D721Med (cell line): ENCODE data around the gene B4GALT3.

Experiments used
- DNase-seq: peaks from one replicate; pipeline ENCODE4 v3.0.0; 2011; ENCODE audit warnings: low spot score; ENCODE audit not compliant: insufficient read length
- FAIRE-seq: peaks from 2 replicates; lab custom pipeline; 2011; peaks lifted over from hg19 to GRCh38; lab: Jason Lieb, UNC
- TF ChIP-seq, protein P1 (sequence below): IDR thresholded peaks from 2 replicates; pipeline ENCODE4 v1.5.1; 2012; ENCODE audit warnings: mild to moderate bottlenecking, control low read depth; ENCODE audit not compliant: insufficient read depth; ENCODE audit errors: missing control alignments

The B4GALT3 gene

DNA sequence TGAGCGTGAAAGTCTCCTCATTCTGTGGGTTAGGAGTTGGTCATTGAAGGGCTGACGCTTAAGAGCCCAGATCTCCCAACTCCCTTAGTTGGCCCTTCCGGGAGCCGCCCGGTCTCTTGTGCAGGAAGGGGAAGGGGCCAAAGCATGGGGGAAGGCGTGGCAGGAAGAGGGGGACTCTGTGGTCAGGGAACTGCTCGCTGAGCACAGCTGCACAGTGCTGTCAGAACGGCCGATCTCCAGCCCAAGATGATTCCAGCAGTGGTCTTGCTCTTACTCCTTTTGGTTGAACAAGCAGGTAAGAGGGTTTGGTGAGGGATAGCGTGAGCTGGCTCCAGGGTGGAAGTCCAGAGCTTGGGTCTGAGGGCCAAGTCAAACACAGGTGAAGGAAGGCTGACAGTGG, 37.8 kb upstream of the B4GALT3 start, which contains the start of gene FCER1G:
FCER1G (plus strand) TSS at position 220 of the 400 bp plus-strand sequence; CDS start at position 247, 27 bp downstream.
- no peak for FAIRE-seq
- no peak for DNase-seq

DNA sequence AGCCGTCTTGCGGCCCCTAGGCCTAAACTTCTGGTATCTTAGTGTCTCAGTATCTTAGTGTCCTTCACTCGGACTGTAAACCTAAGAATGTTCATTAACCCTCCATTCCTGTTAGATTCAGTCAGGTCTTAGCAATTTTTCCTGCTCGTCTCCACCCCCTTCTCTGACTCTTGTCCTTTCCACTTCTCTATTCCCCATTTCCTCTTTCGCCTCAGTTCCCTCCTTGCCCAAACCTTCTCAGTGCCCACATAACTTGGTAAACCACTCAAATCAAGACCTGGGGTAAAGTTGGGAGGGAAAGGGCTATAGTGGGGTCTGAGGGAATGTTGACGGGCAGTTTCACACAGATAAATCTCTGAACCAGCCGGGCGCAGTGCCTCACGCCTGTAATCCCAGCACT, 37.1 kb upstream of the B4GALT3 start:
- TF ChIP-seq, protein P1, sequence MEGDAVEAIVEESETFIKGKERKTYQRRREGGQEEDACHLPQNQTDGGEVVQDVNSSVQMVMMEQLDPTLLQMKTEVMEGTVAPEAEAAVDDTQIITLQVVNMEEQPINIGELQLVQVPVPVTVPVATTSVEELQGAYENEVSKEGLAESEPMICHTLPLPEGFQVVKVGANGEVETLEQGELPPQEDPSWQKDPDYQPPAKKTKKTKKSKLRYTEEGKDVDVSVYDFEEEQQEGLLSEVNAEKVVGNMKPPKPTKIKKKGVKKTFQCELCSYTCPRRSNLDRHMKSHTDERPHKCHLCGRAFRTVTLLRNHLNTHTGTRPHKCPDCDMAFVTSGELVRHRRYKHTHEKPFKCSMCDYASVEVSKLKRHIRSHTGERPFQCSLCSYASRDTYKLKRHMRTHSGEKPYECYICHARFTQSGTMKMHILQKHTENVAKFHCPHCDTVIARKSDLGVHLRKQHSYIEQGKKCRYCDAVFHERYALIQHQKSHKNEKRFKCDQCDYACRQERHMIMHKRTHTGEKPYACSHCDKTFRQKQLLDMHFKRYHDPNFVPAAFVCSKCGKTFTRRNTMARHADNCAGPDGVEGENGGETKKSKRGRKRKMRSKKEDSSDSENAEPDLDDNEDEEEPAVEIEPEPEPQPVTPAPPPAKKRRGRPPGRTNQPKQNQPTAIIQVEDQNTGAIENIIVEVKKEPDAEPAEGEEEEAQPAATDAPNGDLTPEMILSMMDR: no peak
- FAIRE-seq (no peak), DNase-seq (no peak)

More for the DNA sequence above, 37.8 kb upstream of the B4GALT3 start, which contains the start of gene FCER1G:
- TF ChIP-seq, protein P1: no peak

DNA sequence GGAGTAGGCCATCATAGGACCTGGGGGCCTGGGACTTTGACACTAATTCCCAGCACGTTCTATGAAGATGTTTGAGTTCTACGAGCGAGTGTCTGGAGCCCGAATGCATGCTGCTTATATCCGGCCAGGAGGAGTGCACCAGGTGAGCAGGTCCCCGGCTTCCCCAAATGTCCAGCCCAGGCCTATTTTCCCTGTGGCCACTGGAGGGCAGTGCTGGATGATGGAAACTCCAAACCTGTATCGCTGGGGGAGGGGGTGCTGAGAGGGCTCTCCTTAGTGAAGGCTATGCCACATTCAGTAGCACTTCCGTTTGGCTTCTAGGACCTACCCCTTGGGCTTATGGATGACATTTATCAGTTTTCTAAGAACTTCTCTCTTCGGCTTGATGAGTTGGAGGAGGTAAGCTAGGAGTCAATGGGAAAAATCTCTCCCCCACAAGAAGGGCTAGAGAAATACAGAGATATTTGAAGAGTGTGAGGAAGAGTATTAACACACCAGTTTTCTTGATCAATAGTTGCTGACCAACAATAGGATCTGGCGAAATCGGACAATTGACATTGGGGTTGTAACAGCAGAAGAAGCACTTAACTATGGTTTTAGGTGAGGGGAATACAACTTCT, 32.6 kb upstream of the B4GALT3 start:
- peak; percentile 48 for FAIRE-seq

DNA sequence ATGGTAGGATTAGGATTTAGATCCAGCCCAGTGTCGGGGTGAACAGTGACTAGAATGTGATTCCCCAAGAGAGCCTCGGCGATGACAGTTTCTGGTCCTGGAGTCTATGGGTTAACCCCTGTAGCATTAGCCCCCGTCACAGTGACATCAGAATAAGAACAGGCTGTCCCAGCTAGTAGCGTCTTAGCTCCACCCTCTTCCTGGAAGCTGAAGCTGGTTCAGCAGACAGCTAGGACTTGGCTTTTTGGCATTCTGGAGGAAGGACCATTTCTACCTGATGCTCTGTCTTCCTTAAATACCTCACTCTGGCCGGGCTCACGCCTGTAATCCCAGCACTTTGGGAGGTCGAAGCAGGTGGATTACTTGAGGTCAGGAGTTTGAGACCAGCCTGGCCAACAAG, 29.9 kb upstream of the B4GALT3 start:
- FAIRE-seq: no peak

More for the DNA sequence above, 32.6 kb upstream of the B4GALT3 start:
- TF ChIP-seq, protein P1: peak; percentile 99
- peak; percentile 65 for DNase-seq

DNA sequence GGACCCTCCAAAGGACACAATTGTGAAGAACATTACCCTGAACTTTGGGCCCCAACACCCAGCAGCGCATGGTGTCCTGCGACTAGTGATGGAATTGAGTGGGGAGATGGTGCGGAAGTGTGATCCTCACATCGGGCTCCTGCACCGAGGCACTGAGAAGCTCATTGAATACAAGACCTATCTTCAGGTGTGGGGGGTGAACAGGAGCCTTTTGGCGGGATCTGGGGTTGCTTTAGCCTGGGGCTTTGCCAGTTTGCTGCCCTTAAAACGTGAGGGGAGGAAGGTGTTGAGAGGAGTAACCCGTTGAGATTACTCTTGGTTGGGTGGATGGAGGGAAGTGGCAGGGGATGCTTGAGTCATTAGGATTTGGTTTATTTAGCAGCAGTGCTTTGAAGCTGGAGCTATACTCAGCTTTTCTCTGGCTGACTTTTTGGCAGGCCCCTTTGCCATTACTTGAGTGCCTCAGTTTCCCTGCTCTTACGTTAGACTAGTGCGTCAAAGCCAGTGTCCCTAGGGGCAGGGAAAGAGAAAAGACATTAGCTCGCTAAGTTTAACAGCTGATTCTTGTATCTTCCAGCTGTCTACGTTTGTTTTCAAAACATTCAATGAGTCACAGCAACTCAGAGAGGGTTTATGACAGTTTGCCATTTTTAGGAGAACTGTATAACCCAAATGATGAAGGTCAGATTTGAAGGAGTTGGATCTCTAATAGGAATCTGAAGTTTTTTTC, 29.3 kb upstream of the B4GALT3 start:
- FAIRE-seq (no peak), DNase-seq (no peak)
- TF ChIP-seq, protein P1: no peak

More for the DNA sequence above, 29.9 kb upstream of the B4GALT3 start:
- TF ChIP-seq, protein P1: no peak
- no peak for DNase-seq

DNA sequence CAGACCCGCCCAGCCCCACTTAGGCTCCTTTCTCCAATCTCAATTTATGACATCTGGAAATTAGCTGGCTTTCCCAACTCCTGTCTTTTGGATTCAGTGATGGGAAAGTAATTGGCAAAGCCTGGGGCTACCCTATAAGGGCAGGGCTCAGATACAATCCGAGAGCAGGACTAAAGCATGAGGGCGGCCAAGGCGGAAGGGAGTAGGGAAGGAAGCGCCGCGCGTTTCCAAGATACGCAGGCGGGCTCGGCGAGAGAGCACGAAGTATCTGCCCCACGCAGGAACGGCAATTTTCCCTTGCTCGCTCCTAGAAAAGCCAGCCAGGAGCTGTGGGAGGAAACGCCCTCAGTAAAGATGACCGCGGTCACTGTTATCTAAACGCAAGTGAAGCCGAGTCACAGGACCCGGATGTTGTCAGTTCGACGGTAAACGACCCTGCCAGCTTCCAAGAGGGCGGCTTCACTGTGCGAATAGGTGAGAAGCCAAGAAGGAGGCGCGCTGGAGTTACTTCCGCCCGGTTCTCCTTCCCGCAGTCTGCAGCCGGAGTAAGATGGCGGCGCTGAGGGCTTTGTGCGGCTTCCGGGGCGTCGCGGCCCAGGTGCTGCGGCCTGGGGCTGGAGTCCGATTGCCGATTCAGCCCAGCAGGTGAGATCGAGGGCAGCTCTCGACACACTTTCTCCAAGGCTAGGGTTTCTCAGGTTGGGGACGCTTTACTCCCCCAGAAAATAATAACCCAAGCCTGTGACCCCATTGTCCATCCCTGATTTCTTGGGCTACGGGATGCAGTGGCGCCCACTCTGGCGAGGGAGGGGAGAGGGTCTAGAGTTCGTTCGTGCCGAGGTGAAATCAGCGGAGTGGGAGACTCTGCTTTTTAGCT, 24.8 kb upstream of the B4GALT3 start, which contains the start of gene NDUFS2:
NDUFS2 (plus strand) TSS at position 532 of the 877 bp plus-strand sequence; CDS start at position 551, 19 bp downstream.
- TF ChIP-seq, protein P1: peak; percentile 40
- DNase-seq (peak; percentile 92), FAIRE-seq (peak; percentile 87)
